HUES48 (cell line): ENCODE measurements around the gene DTNBP1.

Experiments used
- H3K27ac ChIP-seq: one replicate; pipeline ENCODE4 v1.7.0; 2013; ENCODE audit warnings: low read depth, low read length, inconsistent platforms
- H3K27me3 ChIP-seq: 2 replicates; pipeline ENCODE4 v1.6.1; 2013; ENCODE audit warnings: mild to moderate bottlenecking, low read length; ENCODE audit not compliant: control insufficient read depth, insufficient read depth
- H3K36me3 ChIP-seq: 2 replicates; pipeline ENCODE4 v1.6.1; 2013; ENCODE audit warnings: low read length; ENCODE audit not compliant: control insufficient read depth, insufficient read depth
- H3K4me1 ChIP-seq: 2 replicates; pipeline ENCODE4 v1.6.1; 2013; ENCODE audit warnings: mild to moderate bottlenecking, low read length; ENCODE audit not compliant: control insufficient read depth, insufficient read depth
- H3K4me3 ChIP-seq: 2 replicates; pipeline ENCODE4 v1.5.1; 2013; ENCODE audit warnings: mild to moderate bottlenecking, low read depth, low read length
- H3K9ac ChIP-seq: 2 replicates; pipeline ENCODE4 v1.6.1; 2013; ENCODE audit warnings: mild to moderate bottlenecking, low read depth, low read length, moderate library complexity
- H3K9me3 ChIP-seq: 2 replicates; pipeline ENCODE4 v1.6.1; 2013; ENCODE audit warnings: low read length; ENCODE audit not compliant: control insufficient read depth, insufficient read depth

DTNBP1 gene

GRCh38 chr6:15511248-15512125 is 151.3 kb downstream of the DTNBP1 start:
- Histone ChIP-seq H3K4me3 (no peak overlapping the region), H3K4me1 (peaks cover 21% of the 10 kb centered on the region), H3K9me3 (no peaks in the 10 kb centered on the region), H3K9ac (no peak overlapping the region), H3K27me3 (no peaks in the 10 kb centered on the region), H3K36me3 (peaks cover 98% of the 10 kb centered on the region), H3K27ac (no peak overlapping the region)

GRCh38 chr6:15510536-15511247 is 152.1 kb downstream of the DTNBP1 start:
- no peak overlapping the region for H3K9ac ChIP-seq
- H3K36me3 ChIP-seq = peaks cover 98% of the 10 kb centered on the region
- no peak overlapping the region for H3K27ac ChIP-seq

GRCh38 chr6:15510121-15510520 is 152.7 kb downstream of the DTNBP1 start:
- Histone ChIP-seq H3K4me1 (peaks cover 24% of the 10 kb centered on the region), H3K36me3 (peaks cover 98% of the 10 kb centered on the region), H3K4me3 (no peak overlapping the region), H3K9me3 (no peaks in the 10 kb centered on the region), H3K27me3 (no peaks in the 10 kb centered on the region), H3K27ac (no peak overlapping the region), H3K9ac (no peak overlapping the region)

More at GRCh38 chr6:15510536-15511247, 152.1 kb downstream of the DTNBP1 start:
- H3K4me3 ChIP-seq = no peak overlapping the region
- H3K9me3 ChIP-seq = no peaks in the 10 kb centered on the region
- no peaks in the 10 kb centered on the region for H3K27me3 ChIP-seq
- peaks cover 24% of the 10 kb centered on the region for H3K4me1 ChIP-seq

- Histone ChIP-seq H3K9me3 (no peaks in the 10 kb centered on the region), H3K4me1 (peaks cover 24% of the 10 kb centered on the region), H3K9ac (no peak overlapping the region), H3K27me3 (no peaks in the 10 kb centered on the region), H3K36me3 (peaks cover 98% of the 10 kb centered on the region), H3K27ac (no peak overlapping the region), H3K4me3 (no peak overlapping the region)
Observed at GRCh38 chr6:15509335-15509933, 153.4 kb downstream of the DTNBP1 start.

- no peaks in the 10 kb centered on the region for H3K9me3 ChIP-seq
- H3K9ac ChIP-seq = no peak overlapping the region
- H3K4me1 ChIP-seq = peaks cover 24% of the 10 kb centered on the region
- H3K4me3 ChIP-seq = no peak overlapping the region
- H3K27ac ChIP-seq = peak overlapping the region; percentile 34
- peaks cover 98% of the 10 kb centered on the region for H3K36me3 ChIP-seq
- H3K27me3 ChIP-seq = no peaks in the 10 kb centered on the region
Observed at GRCh38 chr6:15508931-15509330, 153.9 kb downstream of the DTNBP1 start.

GRCh38 chr6:15508441-15508871 is 154.4 kb downstream of the DTNBP1 start:
- Histone ChIP-seq H3K4me3 (no peak overlapping the region), H3K36me3 (peaks cover 98% of the 10 kb centered on the region), H3K9me3 (no peaks in the 10 kb centered on the region), H3K27ac (peak overlapping the region; percentile 49), H3K9ac (no peak overlapping the region), H3K4me1 (peaks cover 24% of the 10 kb centered on the region), H3K27me3 (no peaks in the 10 kb centered on the region)

GRCh38 chr6:15507746-15508145 is 155.1 kb downstream of the DTNBP1 start:
- Histone ChIP-seq H3K36me3 (peaks cover 98% of the 10 kb centered on the region), H3K4me3 (no peak overlapping the region), H3K9ac (no peak overlapping the region), H3K4me1 (peaks cover 24% of the 10 kb centered on the region), H3K9me3 (no peaks in the 10 kb centered on the region), H3K27ac (peak overlapping the region; percentile 11), H3K27me3 (no peaks in the 10 kb centered on the region)

GRCh38 chr6:15507221-15507620 is 155.6 kb downstream of the DTNBP1 start:
- no peaks in the 10 kb centered on the region for H3K9me3 ChIP-seq
- H3K27me3 ChIP-seq = no peaks in the 10 kb centered on the region
- H3K4me1 ChIP-seq = peaks cover 24% of the 10 kb centered on the region
- no peak overlapping the region for H3K4me3 ChIP-seq
- no peak overlapping the region for H3K9ac ChIP-seq
- peak overlapping the region; percentile 11 for H3K27ac ChIP-seq
- peaks cover 98% of the 10 kb centered on the region for H3K36me3 ChIP-seq

- Histone ChIP-seq H3K9me3 (no peaks in the 10 kb centered on the region), H3K27me3 (no peaks in the 10 kb centered on the region), H3K36me3 (peaks cover 98% of the 10 kb centered on the region), H3K9ac (no peak overlapping the region), H3K4me1 (peaks cover 24% of the 10 kb centered on the region), H3K4me3 (no peak overlapping the region), H3K27ac (no peak overlapping the region)
Observed at GRCh38 chr6:15506066-15506465, 156.8 kb downstream of the DTNBP1 start.

- H3K4me1 ChIP-seq = peaks cover 24% of the 10 kb centered on the region
- no peak overlapping the region for H3K27ac ChIP-seq
- peaks cover 98% of the 10 kb centered on the region for H3K36me3 ChIP-seq
- no peak overlapping the region for H3K4me3 ChIP-seq
- H3K27me3 ChIP-seq = no peaks in the 10 kb centered on the region
- no peak overlapping the region for H3K9ac ChIP-seq
- no peaks in the 10 kb centered on the region for H3K9me3 ChIP-seq
Observed at GRCh38 chr6:15505463-15505918, 157.3 kb downstream of the DTNBP1 start.
